Subcutaneous adipose tissue (tissue), 4 donors: ENCODE results near the gene GLIPR1. TPM values are rescaled to one million over a fixed set of nuclear protein-coding genes. Genes with fewer than 3 reads are reported as not detected.

Experiments
- CTCF ChIP-seq: fragments of 450-650 bp; IDR thresholded peaks from one replicate; pipeline ENCODE4 v1.5.1; 2016; ENCODE audit warnings: low read depth, mild to moderate bottlenecking, control low read depth, antibody characterized with exemption, moderate library complexity
- total RNA-seq, 4 donors: library from RNA; depleted of rRNA; stranded (reverse); fragments of >200 nt; gene quantifications; one replicate each; pipeline ENCODE4 v1.1.0, GENCODE V29; 2016

GLIPR1 gene
- 10 to 100 TPM in 3 of 4 donors, 1 to 10 TPM in 1; 8.9 to 82.6 (median 24.2) TPM for total RNA-seq

DNA sequence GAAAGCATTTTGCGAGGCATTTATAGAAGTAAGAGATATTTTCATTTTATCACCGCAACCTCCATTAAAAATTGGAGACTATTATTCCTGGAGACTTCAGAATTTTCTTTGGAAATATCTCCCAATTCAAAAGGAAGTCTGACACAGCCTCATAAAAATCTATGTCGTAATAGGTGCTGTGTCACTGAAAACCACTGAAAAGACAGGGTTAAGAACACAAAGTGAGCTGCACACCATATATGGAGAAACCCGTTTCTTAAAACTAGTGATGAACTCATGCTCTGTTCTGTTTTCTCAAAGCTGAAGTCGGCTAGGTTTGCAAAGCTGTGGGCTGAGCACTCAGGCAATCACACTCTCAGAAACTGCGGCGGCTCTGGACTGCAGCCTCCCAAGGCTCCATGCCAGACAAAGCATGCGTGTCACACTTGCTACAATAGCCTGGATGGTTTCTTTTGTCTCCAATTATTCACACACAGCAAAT, at the start of gene GLIPR1:
Gene GLIPR1, plus strand, starts transcription at position 287 of the 481 bp plus-strand sequence. Its CDS starts 126 bp downstream, at position 413.
- no peak for TF ChIP-seq CTCF

GRCh38 chr12:75432924-75433323, 47.6 kb upstream of the GLIPR1 start:
- TF ChIP-seq CTCF: no peak

DNA sequence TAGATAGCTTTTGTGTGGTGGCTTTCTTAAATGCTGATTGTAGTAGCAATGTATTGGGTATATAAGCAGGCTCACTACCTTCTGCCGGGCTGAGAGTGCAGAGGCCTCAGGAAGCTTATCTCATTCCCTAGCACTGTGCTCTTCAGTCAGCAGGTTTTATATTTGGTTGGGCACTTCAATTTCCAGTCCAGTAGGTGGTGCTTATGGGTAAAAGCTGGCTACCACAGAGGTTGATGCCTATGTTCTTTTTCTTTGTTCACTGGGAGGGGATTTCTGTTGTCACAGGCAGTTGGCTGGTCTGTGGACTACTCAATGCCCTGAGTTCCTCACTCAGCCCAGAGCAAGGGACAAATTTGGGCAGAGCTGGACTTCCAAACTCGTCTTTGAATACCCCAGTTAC, 43.0 kb upstream of the GLIPR1 start:
- no peak for TF ChIP-seq CTCF

DNA sequence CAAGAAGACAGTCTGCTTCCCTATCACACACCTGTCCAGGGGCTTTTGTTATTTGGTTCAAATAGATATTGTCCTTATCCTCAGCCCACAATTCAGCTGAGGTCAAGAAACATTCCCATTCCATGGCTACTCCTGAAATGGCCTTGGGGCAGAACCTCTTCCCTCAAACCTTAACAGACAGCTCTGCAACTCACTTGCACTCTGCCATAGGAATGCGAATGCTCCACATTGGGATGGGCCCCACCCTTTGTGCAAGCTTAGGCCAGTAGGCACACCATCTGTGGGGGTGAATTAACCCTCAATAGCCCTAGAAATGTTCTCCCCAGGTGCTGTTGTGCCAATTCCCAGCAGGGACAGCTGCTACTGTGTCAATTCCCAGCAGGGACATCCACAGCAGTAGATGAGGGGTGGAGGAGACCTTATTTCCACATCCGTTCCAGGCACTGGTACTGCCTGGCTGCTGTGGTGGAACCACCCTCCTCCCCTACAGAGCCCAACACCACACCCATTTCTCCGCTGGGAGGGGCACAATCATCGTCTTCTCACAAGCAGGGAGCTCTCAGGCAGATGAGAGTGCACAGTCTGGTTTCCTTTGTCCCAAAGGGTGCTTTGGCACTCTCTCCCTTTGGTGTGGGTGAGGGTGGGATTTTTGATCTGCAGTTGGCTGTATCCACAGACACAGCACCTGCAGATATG, 42.3 kb upstream of the GLIPR1 start:
- no peak for TF ChIP-seq CTCF

DNA sequence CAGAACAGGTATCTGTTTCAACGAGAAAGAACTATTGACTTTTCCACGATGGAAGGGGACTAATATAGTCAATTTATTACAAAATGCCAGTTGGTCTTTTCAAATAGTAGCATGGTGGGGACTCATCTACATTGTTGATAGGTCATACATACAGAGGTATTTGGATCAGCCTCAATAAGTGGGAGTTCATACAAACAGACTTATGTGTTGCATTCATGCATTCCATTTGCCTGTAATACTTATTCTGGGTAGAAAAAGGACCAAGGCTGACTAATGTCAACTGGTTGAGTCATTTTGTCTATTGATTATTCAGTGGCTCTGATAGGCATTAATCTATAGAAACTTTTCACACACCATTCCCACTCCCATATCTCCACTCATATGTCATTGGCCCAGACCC, 41.5 kb upstream of the GLIPR1 start:
- no peak for TF ChIP-seq CTCF

DNA sequence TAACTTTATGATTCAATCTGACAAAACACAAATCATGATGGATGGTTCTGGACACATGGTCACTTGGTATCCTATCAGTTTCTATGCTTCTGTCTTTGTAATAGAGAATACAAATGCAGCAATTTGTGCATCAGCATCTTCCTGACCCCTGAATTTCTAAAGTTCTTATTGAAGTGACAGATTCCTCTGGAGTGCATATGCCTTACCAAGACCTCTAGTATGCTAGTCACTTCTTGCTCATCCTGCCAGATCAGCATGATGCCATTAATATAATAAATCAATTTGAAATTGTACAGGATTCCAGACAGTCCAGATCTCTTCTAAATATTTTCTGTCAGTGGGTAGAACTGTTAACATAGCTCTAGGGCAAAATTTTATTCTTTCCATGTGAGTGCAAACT, 40.6 kb upstream of the GLIPR1 start:
- TF ChIP-seq CTCF: no peak

- no peak for TF ChIP-seq CTCF
Measured at GRCh38 chr12:75443709-75444108, 36.8 kb upstream of the GLIPR1 start.
